ENCODE data around the gene UGDH.
A peak's percentile ranks its signal among the peaks of the same experiment; 100 is the strongest.

UGDH gene

GRCh38 chr4:39527296-39528060, at the start of gene UGDH:
Gene UGDH, minus strand, starts transcription at chr4:39527439. Its CDS starts 5,927 bp downstream, at chr4:39521512.
- DNase-seq (ENCODE audit: low spot score) = peak; percentile 98
- peak within 1 kb of the TSS; percentile 92 for H3K4me3 ChIP-seq
- no peak for TF ChIP-seq CTCF (IDR thresholded peaks at IDR 0.05)
- H3K27ac ChIP-seq = peak within 1 kb of the TSS; percentile 93 to 95

- no peak for DNase-seq (ENCODE audit: low spot score)
- Histone ChIP-seq H3K4me3 (no peak overlapping the region), H3K27ac (no peak overlapping the region)
- no peak for TF ChIP-seq CTCF (IDR thresholded peaks at IDR 0.05)
These were observed 47.7 kb upstream of the UGDH start for GRCh38 chr4:39574946-39575345.

- TF ChIP-seq CTCF (IDR thresholded peaks at IDR 0.05) = no peak
- DNase-seq (ENCODE audit: low spot score) = no peak
- no peak overlapping the region for H3K27ac ChIP-seq
- H3K4me3 ChIP-seq = no peak overlapping the region
These were observed 44.3 kb upstream of the UGDH start for GRCh38 chr4:39571504-39571903.

- Histone ChIP-seq H3K4me3 (no peak overlapping the region), H3K27ac (no peak overlapping the region)
- TF ChIP-seq CTCF (IDR thresholded peaks at IDR 0.05) = no peak
- DNase-seq (ENCODE audit: low spot score) = no peak
These were observed 43.8 kb upstream of the UGDH start for GRCh38 chr4:39571054-39571453.

GRCh38 chr4:39569209-39569608, 42.0 kb upstream of the UGDH start:
- Histone ChIP-seq H3K4me3 (no peak overlapping the region), H3K27ac (no peak overlapping the region)
- no peak for DNase-seq (ENCODE audit: low spot score)
- no peak for TF ChIP-seq CTCF (IDR thresholded peaks at IDR 0.05)

- H3K4me3 ChIP-seq = no peak overlapping the region
- no peak for DNase-seq (ENCODE audit: low spot score)
- no peak for TF ChIP-seq CTCF (IDR thresholded peaks at IDR 0.05)
- no peak overlapping the region for H3K27ac ChIP-seq
These were observed 41.6 kb upstream of the UGDH start for GRCh38 chr4:39568805-39569204.

GRCh38 chr4:39565878-39566600, 38.8 kb upstream of the UGDH start:
- Histone ChIP-seq H3K27ac (no peak overlapping the region), H3K4me3 (no peak overlapping the region)
- no peak for TF ChIP-seq CTCF (IDR thresholded peaks at IDR 0.05)
- DNase-seq (ENCODE audit: low spot score) = no peak

Data from coronary artery (tissue), 2 donors.